H54 (cell line): ENCODE data around the gene GALE.
"Not testable (repeated sequence)": the region's sequence is repeated elsewhere in the genome, so short reads cannot be mapped to it uniquely, and the experiment has no call there.

ENCODE experiments used
- DNase-seq: peaks from one replicate; pipeline ENCODE4 v3.0.0; 2011; ENCODE audit warnings: low spot score, mixed read lengths; ENCODE audit not compliant: insufficient read length
- FAIRE-seq: peaks from 3 replicates; lab custom pipeline; 2011; peaks lifted over from hg19 to GRCh38; lab: Jason Lieb, UNC
- POLR2A ChIP-seq: IDR thresholded peaks from 2 replicates; pipeline ENCODE4 v1.6.1; 2011; ENCODE audit warnings: low read depth, mild to moderate bottlenecking, low read length

Gene GALE

DNA sequence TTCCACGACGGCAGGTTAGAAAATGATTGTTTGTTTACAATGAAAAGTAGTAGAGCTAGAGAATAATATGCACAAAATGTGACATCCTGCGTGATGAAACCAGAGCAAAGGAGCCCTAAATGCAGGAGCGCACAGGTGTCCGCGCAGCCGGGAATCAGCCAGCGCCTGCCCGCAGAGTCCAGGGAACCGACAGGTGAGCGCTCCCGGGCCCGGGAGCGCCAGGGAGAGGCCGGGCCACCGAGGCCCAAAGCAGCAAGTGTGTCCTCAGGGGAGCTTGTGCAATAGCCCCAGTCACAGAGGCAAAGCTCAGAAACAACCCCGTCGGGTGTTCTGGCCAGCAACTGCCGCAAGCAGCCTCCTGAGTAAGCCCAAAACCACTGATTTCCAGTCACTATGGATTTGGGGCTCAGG is 789 bp upstream of the GALE start:
- no peak for FAIRE-seq
- no peak for TF ChIP-seq POLR2A
- no peak for DNase-seq

DNA sequence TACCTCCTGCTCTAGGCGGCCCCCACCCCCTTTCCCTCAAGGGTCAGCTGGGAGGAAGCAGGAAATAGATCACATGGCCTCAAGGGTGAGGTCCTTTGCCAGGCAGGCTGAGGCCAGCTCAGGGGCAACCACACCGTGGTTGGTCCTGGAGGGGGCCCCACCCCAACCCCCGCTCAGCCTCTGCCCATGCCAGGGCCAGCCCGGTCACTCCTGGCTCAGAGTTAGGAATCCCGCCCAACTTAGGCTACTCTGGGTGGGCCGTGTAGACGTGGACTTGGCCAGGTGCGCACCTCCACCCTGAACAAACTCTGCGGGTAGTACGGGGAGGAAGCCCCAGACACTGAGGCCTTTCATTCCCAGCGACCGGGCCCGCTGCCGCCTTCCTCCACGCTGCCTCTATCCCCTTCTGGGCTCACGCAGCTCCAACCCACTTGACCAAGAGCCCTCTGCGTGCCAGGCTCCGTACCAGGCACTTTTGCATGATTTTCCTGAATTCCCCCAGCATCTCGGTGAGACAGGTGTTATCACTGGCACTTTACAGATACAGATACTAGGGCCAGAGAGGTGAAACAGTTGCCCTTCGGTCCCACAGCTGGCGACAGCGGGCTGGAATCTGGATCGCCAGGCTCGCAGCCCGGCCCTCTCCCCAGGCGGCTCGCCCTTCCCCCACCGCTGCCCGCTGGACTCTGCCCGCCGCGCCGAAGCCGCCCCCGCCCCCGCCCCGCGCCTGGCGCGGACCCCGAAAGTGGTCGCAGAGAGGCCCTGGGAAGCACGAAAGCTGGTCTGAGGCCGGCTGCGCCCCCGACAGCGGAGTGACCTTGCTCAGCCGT is 769 bp downstream of the GALE start:
- peak; percentile 72 for FAIRE-seq
- peak; percentile 61 for TF ChIP-seq POLR2A
- DNase-seq = peak; percentile 81

DNA sequence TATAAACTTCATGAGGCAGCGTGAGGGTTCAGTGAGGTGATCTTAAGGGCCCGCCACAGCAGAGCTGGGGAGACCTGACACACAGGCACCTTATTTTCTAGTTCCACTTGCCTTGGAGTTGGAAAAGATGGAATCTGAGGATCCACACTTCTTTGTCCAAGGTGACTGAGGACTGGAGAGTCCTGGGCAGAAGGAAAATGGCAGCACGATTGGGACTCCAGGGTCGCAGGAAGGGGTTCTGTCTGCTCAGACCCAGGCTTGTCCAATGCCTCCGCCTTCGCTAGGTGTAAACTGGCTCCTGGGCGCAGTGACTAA is 1.3 kb downstream of the GALE start:
- TF ChIP-seq POLR2A = no peak
- DNase-seq (no peak), FAIRE-seq (no peak)

DNA sequence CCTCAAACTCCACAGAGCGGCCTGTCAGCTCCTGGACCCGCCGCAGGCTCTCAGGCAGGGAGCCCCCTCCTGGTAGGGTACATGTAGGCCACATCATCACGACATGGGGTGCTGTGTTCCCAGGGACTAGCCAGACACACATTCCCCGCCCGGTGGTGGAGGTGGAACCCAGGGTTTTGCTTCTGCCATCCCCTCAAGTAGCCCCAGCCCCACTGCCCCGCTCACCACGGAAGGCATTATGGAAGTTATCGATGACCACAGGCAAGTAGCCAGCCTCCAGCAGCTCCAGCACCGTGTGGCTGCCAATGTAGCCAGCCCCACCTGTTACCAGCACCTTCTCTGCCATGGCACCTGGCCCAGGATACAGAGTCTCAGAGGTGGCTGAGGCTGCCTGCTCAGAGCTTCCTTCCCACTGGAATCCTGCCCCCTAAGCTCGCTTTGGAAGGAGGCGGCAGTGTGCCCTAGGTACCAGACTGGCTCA is 1.9 kb downstream of the GALE start:
- DNase-seq = no peak
- no peak for FAIRE-seq
- TF ChIP-seq POLR2A = no peak

DNA sequence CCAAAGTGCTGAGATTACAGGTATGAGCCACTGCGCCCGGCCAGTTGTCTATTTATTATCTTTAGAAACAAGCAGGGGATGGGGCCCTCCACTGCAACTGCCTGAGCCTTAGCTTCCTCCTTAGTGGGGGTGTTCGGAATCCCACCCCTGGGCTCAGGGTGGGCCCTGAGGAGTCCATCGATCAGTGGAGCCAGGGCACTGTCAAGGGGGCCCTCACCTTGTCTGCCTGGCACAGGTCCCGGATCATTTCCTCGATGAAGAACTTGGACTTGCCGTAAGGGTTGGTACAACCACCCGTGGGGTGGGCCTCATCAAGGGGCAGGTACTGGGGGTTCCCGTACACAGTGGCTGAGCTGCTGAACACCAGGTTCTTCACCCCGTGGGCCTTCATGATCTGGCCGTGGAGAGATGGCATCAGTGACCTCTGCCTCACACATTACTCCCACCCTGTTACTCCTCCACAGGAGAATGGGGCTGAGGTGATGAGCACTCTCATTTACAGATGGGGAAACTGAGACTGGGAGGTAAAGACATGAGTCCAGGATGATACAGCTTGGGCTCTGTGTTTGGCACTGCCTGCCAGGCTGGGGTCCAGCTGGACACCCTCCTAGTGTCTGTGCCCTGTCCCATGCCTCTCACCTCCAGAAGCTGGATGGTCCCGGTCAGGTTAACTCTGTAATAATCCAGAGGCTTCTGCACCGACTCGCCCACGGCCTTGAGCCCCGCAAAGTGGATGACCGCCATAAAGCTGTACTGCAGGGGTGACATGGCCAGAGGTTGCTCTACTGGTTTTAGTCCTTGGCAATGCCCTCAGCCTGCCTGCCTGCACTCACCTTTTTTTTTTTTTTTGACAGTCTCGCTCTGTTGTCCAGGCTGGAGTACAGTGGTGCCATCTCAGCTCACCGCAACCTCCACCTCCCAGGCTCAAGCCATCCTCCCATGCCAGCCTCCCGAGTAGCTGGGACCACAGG is 2.8 kb downstream of the GALE start:
- FAIRE-seq = no peak
- no peak for TF ChIP-seq POLR2A
- no peak for DNase-seq

DNA sequence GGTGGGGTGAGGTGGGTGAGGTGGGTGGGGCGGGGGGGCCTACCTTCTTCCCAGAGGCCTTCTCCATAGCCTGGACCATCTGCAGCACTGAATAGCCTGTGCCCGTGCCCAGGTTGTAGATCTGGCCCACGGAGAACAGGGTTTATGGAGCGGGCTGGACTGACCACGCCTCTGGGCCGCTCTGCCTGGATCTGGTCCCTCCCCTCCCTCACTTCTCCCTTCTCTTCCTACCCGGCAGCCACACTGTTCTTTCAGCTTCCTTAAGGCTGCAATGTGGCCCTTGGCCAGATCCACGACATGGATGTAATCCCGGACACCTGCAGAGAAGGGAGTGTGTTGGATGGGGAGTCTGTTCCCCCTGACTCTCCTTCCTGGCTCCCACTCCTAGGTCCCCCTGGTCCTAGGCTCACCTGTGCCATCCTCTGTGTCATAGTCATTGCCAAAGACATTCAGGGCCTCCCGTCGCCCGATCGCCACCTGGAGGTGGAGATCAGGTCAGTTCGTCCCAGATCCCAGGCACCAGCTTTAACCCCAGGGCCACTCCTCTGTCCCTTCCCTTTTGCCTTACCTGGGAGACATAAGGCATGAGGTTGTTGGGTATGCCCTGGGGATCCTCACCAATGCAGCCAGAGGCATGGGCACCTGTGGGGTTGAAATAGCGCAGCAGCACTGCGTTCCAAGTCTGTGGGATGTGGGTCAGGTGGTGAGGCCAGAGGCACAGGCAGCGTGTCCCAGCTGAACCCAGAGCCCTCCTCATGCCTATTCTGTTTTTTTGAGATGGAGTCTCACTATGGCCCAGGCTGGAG is 3.9 kb downstream of the GALE start:
- no peak for TF ChIP-seq POLR2A
- DNase-seq = no peak
- no peak for FAIRE-seq

DNA sequence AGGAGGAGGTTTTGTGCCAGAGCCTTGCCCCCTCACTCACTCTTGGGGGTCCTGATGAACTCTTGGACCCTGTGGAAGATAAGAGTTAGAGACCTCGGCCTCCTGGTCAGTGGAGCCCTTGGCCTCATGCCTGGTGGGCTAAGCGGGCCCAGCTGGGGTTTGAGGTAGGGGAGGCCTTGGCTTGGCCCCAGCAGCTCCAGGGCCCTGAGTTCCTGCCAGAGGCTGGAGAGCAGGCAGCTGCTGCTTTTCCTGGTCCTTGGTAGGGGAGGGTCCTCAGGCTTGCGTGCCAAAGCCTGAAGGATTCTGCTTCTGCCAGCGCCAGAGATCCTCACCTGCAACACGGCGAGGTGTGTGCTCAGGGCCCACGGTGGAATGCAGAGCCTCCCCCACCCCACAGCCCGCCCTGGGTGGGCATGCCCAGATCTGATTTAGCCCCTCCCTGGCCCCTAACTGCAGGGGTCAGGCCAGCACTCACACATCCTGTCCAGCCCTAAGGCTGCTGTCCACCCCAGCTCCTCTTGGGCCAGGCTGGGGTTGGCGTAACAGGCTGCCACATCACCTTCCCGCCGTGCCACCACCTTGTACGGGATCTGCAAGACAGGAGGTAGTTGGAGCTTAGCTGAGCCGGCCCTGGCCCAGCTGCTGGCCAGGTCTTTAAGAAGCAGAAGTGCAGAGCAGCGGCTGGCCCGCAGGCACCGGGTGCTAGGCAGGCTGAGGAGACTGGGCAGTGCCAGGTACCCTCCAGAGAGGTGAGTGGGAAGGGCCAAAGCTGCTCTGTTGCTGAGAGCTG is 4.7 kb downstream of the GALE start:
- FAIRE-seq = no peak
- no peak for DNase-seq
- TF ChIP-seq POLR2A = no peak

DNA sequence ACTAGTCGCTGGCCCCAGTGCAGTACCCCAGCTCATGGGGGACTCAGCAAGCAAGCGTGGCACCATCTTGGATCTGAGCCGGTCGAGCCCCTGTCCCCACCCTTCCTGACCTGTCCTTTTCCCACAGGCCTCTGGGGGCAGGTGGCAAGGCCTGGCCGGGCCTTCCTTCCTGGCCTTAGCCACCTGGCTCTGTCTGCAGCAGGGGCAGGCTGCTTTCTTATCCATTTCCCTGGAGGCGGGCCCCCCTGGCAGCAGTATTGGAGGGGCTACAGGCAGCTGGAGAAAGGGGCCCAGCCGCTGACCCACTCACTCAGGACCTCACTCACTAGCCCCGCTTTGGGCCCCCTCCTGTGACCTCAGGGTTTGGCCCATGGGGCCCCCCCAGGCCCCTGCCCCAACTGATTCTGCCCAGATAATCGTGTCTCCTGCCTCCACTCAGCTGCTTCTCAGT is 5.8 kb downstream of the GALE start:
- DNase-seq, FAIRE-seq: not testable (repeated sequence)

DNA sequence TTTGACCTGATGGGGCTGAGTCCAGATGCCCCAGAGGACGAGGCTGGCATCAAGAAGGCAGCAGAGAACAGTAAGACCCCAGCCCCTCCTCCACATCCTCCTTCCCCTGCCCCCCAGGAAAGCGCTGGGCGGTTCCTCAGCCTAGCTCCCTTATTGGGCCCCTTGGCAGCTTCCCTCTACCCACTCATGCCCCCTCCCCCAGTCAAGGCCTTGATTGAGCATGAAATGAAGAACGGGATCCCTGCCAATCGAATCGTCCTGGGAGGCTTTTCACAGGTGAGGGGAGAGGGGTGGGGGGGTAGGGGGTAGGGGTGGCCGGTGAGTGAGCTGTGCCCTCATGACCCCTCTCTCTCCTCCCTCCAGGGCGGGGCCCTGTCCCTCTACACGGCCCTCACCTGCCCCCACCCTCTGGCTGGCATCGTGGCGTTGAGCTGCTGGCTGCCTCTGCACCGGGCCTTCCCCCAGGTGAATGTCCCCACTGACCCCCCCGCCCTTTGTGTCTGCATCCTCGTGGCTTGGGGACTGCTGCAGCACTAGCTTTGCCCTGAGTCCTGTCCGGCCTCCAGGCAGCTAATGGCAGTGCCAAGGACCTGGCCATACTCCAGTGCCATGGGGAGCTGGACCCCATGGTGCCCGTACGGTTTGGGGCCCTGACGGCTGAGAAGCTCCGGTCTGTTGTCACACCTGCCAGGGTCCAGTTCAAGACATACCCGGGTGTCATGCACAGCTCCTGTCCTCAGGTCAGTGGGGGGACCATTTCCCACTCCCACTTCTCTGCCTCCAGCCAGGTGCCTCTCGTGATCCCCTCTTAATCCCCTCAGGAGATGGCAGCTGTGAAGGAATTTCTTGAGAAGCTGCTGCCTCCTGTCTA is 6.5 kb downstream of the GALE start:
- no peak for TF ChIP-seq POLR2A
- FAIRE-seq (no peak), DNase-seq (no peak)

DNA sequence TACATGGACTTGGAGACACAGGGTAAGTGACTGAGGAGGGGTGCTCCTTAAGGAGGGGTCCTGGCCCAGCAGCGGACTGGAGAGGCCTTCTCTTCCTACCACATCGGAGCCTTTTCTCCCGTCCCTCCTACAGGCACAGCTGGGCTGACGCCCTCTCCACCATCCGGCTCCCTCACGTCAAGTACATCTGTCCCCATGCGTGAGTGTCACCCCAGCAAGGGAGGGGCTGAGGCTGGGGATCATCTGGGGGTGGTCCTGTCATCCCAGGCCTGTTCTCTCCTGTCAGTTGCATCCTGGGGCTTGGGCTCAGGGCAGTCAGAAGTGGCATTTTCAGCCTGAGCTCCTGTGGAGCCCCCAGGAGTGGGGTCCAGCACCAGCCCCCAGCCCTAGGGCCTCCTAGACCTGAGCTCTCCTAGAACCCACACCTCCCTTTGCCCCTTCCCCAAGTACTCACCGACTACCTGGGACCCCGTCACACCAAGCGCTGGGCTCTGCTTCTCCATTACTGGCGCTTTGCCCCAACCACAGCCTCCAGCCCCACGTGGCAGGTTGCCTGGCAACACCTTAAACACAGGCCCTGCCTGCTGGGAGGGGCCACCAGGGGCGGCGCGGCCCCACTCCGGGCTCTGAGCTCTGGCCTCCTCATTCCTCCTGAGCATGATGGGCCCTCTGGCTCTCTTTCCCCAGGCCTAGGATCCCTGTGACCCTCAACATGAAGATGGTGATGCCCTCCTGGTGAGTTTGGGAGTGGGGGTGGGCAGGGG is 7.4 kb downstream of the GALE start:
- FAIRE-seq (no peak), DNase-seq (no peak)
- no peak for TF ChIP-seq POLR2A
